ENCODE data around the gene PCBP2. TPM values are rescaled to one million over a fixed set of nuclear protein-coding genes. Genes with fewer than 3 reads are reported as not detected.

The PCBP2 gene
- total RNA-seq, 1 donor from 2014 or later, result 520 TPM

Other genes starting within 250 kb of the PCBP2 start
- gene ITGB7, start 244.9 kb upstream of the PCBP2 start, total RNA-seq, result 1.4 TPM
- gene RARG, start 219.9 kb upstream of the PCBP2 start, total RNA-seq, result 21.2 TPM
- 0.16 TPM for gene ESPL1, start 183.8 kb upstream of the PCBP2 start, total RNA-seq
- 322 TPM for gene PFDN5, start 156.6 kb upstream of the PCBP2 start, total RNA-seq
- 29.5 TPM for gene MYG1, start 152.4 kb upstream of the PCBP2 start, total RNA-seq
- 39.8 TPM for gene AAAS, start 130.5 kb upstream of the PCBP2 start, total RNA-seq
- gene SP7, start 115.7 kb upstream of the PCBP2 start, total RNA-seq, result not detected
- 31.3 TPM for gene SP1, start 71.9 kb upstream of the PCBP2 start, total RNA-seq
- gene AMHR2, start 28.2 kb upstream of the PCBP2 start, total RNA-seq, result 0.43 TPM
- gene PRR13, start 10.4 kb upstream of the PCBP2 start, total RNA-seq, result 61.5 TPM
- 7.0 TPM for gene MAP3K12, start 47.4 kb downstream of the PCBP2 start, total RNA-seq
- 11.6 TPM for gene TARBP2, start 49.2 kb downstream of the PCBP2 start, total RNA-seq
- not detected for gene NPFF, start 55.4 kb downstream of the PCBP2 start, total RNA-seq
- gene ATF7, start 174.3 kb downstream of the PCBP2 start, total RNA-seq, result 33.5 TPM
- gene ATP5MC2, start 224.0 kb downstream of the PCBP2 start, total RNA-seq, result 365 TPM

All from cardiac septum (tissue), 1 donor.